ENCODE data around the gene STAT5A. TPM values are rescaled to one million over a fixed set of nuclear protein-coding genes. Genes with fewer than 3 reads are reported as not detected.

Gene STAT5A
- total RNA-seq, 1 experiment from 2014 or later = 6.6 TPM

GRCh38 chr17:42243493-42243982 is 44.8 kb upstream of the STAT5A start:
- Mint-ChIP-seq H3K4me3 (no peak overlapping the region), H3K36me3 (no peaks in the 10 kb centered on the region), H3K9me3 (no peaks in the 10 kb centered on the region), H3K27me3 (ENCODE audit: low read depth) (no peaks in the 10 kb centered on the region), H3K4me1 (peaks cover 9% of the 10 kb centered on the region), H3K27ac (peak overlapping the region; percentile 63)
- ChIA-PET POLR2A (no interaction called here), CTCF (interaction anchor here (2.8 kb wide), 1 partner anchor 21 kb away, joined by 14 read pairs; no protein-coding TSS in a partner anchor)
- ATAC-seq (no peak), DNase-seq (ENCODE audit: low spot score) (no peak)
- no peak for TF ChIP-seq NFATC4 (CRISPR knock-in tag; IDR thresholded peaks at IDR 0.05)
- TF ChIP-seq CDX4 (CRISPR knock-in tag; IDR thresholded peaks at IDR 0.05; ENCODE audit: borderline replicate concordance) = no peak
- no peak for TF ChIP-seq NR3C1 (CRISPR knock-in tag; conservative IDR thresholded peaks at IDR 0.05; ENCODE audit: low read depth)
- no peak for TF ChIP-seq HMGA2 (CRISPR knock-in tag; IDR thresholded peaks at IDR 0.05)
- TF ChIP-seq ZNF138 (CRISPR knock-in tag; conservative IDR thresholded peaks at IDR 0.05) = no peak
- no peak for TF ChIP-seq NR1H2 (CRISPR knock-in tag; IDR thresholded peaks at IDR 0.05)
- TF ChIP-seq, protein P1, sequence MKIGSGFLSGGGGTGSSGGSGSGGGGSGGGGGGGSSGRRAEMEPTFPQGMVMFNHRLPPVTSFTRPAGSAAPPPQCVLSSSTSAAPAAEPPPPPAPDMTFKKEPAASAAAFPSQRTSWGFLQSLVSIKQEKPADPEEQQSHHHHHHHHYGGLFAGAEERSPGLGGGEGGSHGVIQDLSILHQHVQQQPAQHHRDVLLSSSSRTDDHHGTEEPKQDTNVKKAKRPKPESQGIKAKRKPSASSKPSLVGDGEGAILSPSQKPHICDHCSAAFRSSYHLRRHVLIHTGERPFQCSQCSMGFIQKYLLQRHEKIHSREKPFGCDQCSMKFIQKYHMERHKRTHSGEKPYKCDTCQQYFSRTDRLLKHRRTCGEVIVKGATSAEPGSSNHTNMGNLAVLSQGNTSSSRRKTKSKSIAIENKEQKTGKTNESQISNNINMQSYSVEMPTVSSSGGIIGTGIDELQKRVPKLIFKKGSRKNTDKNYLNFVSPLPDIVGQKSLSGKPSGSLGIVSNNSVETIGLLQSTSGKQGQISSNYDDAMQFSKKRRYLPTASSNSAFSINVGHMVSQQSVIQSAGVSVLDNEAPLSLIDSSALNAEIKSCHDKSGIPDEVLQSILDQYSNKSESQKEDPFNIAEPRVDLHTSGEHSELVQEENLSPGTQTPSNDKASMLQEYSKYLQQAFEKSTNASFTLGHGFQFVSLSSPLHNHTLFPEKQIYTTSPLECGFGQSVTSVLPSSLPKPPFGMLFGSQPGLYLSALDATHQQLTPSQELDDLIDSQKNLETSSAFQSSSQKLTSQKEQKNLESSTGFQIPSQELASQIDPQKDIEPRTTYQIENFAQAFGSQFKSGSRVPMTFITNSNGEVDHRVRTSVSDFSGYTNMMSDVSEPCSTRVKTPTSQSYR (CRISPR knock-in tag; IDR thresholded peaks at IDR 0.05) = no peak
- TF ChIP-seq ZNF232 (CRISPR knock-in tag; IDR thresholded peaks at IDR 0.05) = no peak
- TF ChIP-seq, protein P2, sequence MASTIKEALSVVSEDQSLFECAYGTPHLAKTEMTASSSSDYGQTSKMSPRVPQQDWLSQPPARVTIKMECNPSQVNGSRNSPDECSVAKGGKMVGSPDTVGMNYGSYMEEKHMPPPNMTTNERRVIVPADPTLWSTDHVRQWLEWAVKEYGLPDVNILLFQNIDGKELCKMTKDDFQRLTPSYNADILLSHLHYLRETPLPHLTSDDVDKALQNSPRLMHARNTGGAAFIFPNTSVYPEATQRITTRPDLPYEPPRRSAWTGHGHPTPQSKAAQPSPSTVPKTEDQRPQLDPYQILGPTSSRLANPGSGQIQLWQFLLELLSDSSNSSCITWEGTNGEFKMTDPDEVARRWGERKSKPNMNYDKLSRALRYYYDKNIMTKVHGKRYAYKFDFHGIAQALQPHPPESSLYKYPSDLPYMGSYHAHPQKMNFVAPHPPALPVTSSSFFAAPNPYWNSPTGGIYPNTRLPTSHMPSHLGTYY (CRISPR knock-in tag; IDR thresholded peaks at IDR 0.05) = no peak
- no peak for TF ChIP-seq ETV6 (CRISPR knock-in tag; IDR thresholded peaks at IDR 0.05)
- no peak for TF ChIP-seq CREB1 (CRISPR knock-in tag; IDR thresholded peaks at IDR 0.05)
- no peak for TF ChIP-seq SOX15 (CRISPR knock-in tag; IDR thresholded peaks at IDR 0.05)
- no peak for TF ChIP-seq FOXP1 (CRISPR knock-in tag; IDR thresholded peaks at IDR 0.05; ENCODE audit: borderline replicate concordance)
- no peak for TF ChIP-seq ARID4B (CRISPR knock-in tag; IDR thresholded peaks at IDR 0.05; ENCODE audit: borderline replicate concordance)
- TF ChIP-seq ZMAT4 (CRISPR knock-in tag; IDR thresholded peaks at IDR 0.05) = no peak
- no peak for TF ChIP-seq GTF2I (CRISPR knock-in tag; conservative IDR thresholded peaks at IDR 0.05)
- no peak for TF ChIP-seq TEAD1 (CRISPR knock-in tag; IDR thresholded peaks at IDR 0.05)
- TF ChIP-seq E2F5 (CRISPR knock-in tag; IDR thresholded peaks at IDR 0.05) = no peak
- no peak for TF ChIP-seq TEAD4 (CRISPR knock-in tag; IDR thresholded peaks at IDR 0.05)

Data from WTC11 (cell line).